Activated CD8-positive, alpha-beta memory T cell treated with anti-CD3 and anti-CD28 coated beads, Interleukin-2, amount 50 U/mL, for 1 hour (primary cell): Measurements from ENCODE around the gene DPH7.
A peak's percentile ranks its signal among the peaks of the same experiment; 100 is the strongest.
"Not testable (repeated sequence)": the region's sequence is repeated elsewhere in the genome, so short reads cannot be mapped to it uniquely, and the experiment has no call there.

ENCODE experiments used
- DNase-seq: peaks from one replicate; pipeline ENCODE4 v3.0.0-alpha.2; 2020; ENCODE audit errors: extremely low read depth

DPH7 gene

DNA sequence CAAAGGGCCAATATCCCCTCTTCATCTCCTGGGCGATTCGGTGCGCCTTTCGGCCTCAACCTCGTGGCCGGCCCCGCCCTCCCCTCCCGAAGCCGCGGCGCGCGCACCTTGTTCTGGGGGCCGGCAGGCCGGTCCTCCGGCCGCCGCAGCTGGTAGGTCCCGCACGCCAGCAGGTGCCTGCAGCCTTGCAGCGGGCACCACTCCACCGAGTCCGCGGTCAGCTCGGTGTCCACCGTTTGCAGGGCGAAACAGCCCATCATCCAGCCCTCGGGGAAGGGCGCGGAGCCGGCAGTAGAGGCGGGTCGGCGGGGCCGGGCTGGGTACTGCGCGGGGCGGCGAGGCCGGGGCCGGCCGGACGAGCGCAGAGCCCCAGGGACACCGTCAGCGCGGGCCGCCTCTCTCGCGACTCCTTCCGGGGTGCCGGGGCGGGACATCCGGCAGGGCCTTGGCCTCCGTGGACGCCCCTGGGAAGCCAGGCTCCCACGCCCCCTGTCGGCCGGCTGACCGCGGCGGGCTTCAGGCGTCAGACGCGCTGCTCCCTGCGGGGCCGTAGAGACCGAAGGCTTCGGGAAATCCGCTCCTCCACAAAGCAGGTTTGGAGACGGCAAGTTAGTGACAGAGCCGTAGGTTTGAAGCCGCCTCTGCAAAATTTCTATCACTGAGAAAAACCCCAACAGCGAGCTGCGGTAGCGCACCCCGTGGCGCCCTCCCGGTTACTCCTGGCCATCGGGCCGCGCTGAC lies at the start of gene DPH7:
DPH7 (minus strand) TSS at position 408 of the 741 bp plus-strand sequence; CDS start at position 260, 148 bp downstream.
- DNase-seq, result peak; percentile 71

DNA sequence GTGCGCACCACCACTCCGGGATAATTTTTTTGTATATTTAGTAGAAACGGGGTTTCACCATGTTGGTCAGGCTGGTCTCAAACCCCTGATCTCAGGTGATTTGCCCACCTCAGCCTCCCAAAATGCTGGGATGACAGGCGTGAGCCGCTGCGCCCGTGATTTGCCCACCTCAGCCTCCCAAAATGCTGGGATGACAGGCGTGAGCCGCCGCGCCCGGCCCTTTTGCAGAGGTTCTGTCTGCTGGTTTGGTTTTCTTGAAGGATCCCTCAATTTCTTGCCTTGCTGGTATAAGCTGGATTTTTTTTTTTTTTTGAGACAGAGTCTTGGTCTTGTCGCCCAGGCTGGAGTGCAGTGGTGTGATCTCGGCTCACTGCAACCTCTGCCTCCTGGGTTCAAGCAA lies 48.7 kb upstream of the DPH7 start:
- not testable (repeated sequence) for DNase-seq

DNA sequence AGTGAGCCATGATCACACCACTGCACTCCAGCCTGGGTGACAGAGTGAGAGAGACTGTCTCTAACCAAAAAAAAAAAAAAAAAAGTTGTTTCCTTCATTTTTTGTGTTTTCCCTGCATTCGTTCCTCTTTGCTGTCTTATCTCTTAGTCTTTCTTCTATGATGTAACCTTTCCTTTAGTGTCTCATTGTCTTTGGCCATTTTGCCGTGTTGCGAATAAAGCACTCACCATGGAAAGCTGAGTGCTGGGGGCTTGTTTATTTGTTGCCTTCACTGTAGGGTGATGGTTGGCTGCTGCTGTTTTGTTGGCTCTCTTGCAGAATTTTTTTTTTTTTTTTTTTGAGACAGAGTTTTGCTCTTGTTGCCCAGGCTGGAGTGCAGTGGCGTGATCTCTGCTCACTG lies 47.7 kb upstream of the DPH7 start:
- no peak for DNase-seq

DNA sequence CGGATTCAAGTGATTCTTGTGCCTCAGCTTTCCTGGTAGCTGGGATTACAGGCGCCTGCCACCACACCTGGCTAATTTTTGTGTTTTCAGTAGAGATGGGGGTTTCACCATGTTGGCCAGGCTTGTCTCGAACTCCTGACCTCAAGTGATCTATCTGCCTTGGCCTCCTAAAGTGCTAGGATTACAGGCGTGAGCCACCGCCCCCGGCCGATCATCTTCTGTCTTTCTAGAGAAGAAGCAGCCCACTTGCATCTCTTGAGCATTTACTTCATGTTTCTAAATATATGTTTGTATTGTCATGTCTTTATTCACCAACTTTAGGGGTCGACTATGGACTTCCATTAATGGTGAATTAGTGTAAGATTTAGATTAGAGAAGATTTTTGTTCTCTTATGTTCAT lies 43.5 kb upstream of the DPH7 start:
- not testable (repeated sequence) for DNase-seq

DNA sequence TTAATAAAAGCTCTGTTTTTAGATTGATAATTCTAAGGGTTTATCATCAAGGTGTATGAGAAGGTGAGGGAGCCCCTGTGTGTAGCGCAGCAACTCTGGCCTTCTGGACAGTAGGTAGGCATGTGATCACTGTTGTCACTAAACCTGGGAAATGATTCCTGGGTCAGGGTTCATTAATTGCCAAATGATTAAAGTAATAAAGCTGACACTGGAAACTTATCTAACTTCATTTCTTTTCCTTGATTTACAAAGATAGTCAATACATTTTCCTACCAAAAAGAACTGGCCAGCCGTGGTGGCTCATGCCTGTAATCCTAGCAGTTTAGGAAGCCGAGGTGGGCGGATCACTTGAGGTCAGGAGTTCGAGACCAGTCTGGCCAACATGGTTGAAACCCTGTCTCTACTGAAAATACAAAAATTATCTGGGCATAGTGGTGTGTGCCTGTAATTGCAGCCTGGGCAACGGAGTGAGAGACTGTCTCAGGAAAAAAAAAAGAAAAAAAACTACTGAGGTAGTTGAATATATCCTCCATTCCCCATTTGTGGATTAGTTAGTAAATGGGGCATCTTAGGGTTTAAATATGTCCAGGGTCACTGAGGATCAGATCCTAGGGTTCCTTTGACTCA lies 42.5 kb upstream of the DPH7 start:
- DNase-seq, result no peak

DNA sequence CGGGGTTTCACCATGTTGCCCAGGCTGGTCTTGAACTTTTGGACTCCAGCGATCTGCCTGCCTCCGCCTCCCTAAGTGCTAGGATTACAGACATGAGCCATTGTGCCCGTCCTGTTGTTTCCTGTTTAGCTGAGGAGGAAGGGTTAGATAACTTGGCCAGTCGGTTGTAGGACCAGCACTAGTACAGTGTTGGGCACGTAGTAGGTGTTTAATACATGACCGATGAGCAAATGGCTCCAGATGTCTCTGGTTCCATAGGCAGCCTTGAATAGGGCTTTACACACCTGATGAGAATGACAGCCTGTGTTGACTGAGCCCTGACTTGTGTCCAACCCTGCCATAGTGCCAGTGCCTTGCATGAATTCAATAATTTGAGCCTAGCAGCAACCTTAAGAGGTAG lies 41.9 kb upstream of the DPH7 start:
- no peak for DNase-seq

DNA sequence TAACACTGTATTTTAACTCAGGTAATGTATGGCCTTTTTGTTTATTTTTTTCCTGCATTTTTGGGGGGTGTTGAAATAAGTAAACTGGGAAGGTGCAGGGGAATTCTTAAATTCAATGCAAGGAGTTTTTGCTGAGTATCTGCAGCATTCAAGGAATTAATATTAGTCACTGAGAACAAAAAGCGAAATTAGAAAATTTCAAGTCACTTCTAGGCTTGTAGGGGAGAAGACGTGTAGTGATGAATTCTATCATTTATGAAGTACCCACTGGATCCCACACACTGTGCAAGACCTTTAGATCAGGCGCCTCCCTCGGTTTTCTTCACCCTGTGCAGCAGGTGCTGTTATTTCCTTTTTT lies 41.3 kb upstream of the DPH7 start:
- DNase-seq, result no peak

DNA sequence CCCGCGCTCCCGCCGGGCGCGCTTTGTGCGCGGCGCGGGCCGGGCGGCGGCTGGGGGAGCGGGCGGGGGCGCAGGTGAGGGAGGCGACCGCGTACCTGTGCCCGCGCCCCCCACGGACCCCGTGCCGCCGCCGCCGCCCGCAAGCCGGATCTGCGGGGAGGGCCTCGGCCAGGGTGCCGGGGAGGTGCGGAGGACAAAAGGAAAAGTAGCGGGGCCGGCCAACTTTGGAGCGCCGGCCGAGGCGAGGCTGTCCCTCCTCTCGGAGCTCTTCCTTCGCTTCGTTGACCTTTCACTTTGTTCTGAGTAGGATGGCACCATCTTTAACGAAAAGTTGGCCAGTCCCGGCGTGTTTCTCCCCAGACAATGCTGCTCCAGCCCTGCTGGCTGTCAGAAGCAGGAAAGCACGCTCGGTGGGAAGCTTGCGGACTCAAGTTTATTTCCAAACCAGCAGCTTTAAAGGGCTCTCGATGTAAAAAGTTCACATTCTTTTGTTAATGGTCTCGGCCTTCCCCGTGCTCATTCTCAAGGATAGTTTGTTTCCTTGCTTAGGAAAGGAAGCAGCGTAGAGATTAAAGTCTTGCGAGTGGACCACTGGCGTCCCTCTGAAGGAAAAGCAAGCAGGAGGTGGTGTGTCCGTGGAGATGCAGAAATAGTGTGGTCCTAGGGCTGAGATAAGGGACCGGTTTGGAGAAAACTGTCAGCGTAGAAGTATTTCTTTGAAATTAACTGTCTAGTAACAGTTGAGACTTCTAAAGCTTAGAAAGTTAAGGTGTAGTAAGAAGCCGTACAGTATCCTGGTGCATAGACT lies 40.7 kb upstream of the DPH7 start:
- DNase-seq, result no peak

DNA sequence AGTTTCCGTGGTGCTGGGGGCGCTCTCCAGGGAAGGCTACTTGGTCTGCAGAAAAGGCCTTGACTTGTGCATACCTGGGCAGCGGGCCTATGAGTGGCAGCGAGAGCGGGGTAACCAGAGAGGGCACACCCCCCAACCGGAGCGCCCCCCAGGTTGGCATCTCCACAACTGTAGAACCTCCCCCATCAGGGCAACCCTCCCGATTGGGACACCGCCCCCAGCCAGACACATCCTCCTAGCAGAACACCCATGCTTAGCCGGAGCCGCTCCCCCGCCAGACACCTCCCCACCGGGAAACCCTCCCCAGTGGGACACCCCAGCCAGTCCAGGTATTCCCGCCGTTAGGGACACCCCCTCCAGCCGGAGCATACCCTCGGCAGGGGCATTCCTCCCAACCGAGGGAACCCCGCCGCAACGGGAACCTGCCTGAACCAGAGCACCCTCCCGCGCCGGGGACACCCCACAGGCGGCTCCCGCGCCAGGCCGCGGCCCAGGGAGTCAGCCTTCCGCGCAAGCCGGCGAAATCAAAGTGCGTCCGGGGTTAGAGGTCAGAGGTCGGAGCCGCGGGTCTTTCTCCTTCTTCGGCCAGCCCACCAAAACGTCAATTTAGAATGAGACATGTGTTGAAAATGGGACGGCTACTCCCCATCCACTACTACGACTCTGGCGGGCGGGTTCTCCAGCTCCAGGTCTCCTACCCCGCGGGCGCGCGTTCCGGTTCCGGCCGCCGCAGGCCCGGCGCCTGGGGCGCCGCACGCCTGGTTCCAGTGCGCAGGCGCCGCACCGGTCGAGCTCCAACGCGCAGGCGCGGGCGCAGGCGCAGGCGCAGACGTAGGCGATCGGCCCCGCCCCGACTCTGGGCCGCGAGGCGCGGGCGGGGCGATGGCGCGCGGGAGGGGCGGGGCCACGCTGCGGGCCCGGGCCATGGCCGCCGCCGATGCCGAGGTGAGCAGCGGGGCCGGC lies 39.7 kb upstream of the DPH7 start, which contains the start of gene EHMT1:
EHMT1 (plus strand) TSS at position 901 of the 963 bp plus-strand sequence; CDS start at position 925, 24 bp downstream.
- DNase-seq, result peak; percentile 39

DNA sequence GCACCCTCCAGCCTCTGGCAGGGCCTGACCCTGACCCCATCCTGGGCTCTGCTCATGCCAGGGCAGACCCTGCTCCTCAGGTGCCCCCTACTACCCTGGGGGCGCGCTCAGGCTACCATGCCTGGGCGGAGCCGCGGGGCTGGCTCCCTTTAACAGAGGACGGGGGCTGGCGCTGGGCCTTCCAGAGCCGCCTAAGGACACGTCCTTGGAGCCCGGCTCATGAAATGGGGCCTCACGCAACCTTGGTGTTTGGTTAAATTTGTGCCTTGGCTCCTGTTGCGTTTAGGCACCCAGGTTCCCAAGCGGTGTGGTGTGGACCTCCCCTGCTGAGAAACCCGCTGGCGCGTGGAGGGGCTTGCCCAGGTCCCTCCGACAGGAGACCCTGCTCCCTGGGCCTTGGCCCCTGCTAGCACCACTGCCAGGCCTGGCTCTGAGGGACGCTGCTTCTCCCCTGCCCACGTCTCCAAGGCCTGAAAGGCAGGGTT lies 36.7 kb upstream of the DPH7 start:
- no peak for DNase-seq

DNA sequence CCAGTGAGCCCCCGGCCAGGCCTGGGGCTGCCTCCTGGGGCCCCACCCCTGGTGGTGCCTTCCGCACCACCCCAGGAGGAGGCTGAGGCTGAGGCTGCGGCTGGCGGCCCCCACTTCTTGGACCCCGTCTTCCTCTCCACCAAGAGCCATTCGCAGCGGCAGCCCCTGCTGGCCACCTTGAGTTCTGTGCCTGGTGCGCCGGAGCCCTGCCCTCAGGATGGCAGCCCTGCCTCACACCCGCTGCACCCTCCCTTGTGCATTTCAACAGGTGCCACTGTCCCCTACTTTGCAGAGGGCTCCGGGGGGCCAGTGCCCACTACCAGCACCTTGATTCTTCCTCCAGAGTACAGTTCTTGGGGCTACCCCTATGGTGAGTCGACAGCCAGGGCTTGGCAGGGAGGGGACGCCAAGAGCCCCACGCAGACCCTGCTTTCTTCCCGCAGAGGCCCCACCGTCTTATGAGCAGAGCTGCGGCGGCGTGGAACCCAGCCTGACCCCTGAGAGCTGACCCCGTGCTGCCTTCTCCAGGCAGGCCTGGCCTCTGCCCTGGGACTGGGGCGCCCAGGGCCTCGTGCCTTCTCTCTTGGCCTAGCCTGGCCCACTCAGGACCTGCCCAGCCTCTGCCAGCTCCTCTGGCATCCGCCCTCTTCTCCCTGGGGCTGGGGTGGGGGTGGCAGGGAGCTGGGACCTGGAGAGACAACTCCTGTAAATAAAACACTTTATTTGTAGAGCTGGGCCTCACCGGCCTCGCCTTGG lies 36.1 kb upstream of the DPH7 start:
- no peak for DNase-seq

DNA sequence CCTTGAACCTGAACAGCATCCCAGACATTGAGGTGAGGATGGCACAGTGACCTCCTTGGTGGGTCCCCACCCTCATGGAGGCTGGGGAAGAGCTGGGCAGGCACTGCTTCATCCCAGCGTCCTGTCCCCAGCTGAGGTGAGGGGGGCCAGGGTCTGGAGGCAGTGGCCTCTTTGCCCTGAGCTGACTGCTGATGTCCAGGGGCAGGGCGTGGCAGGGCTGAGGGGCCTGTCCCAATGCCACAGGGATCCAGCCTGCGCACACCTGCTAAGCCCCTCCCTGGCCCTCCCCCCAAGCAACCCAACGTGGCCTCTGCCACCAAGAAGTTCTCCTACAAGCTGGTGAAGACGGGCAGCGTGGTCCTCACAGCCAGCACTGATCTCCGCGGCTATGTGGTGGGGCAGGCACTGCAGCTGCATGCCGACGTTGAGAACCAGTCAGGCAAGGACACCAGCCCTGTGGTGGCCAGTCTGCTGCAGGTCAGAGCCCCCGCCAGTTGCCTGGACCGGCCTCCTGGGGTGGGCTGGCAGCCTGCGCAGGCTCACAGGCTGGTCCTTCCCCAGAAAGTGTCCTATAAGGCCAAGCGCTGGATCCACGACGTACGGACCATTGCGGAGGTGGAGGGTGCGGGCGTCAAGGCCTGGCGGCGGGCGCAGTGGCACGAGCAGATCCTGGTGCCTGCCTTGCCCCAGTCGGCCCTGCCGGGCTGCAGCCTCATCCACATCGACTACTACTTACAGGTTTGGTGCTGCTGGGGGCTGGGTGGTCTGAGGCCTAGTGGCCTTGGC lies 35.2 kb upstream of the DPH7 start:
- DNase-seq, result no peak

DNA sequence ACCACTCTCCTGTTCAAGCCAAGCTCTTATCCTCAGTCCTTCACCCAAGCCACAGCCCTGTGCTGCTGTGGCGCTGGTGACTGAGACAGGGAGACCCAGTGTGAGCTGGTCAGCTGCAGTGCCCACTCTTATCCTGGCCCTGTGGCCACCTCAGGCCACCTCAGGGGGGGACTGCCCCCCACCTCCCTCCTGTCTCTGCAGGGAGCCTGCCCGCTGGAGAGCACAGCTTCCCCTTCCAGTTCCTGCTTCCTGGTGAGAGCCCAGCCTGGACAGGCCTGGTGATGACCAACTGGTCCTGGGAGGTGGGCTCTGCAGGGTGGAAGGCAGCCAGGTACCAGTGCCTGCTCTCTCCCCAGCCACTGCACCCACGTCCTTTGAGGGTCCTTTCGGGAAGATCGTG lies 34.5 kb upstream of the DPH7 start:
- DNase-seq, result no peak

DNA sequence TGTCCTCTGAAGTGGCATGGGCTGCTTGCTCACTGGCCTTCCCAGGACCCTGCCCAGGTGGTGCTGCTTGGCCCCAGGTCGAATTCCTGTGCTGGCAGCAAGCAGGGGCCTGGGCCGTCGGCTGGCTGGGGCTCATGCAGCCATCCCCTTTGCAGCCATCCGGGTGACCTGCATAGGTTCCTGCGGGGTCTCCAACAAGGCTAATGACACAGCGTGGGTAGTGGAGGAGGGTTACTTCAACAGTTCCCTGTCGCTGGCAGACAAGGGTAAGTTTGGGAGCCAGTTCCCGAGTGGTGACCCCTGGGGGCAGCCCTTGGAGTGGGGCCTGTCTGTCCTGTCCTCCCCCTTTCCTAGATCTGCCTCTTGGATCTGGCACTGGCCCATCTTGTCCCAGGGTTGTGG lies 34.0 kb upstream of the DPH7 start:
- no peak for DNase-seq

DNA sequence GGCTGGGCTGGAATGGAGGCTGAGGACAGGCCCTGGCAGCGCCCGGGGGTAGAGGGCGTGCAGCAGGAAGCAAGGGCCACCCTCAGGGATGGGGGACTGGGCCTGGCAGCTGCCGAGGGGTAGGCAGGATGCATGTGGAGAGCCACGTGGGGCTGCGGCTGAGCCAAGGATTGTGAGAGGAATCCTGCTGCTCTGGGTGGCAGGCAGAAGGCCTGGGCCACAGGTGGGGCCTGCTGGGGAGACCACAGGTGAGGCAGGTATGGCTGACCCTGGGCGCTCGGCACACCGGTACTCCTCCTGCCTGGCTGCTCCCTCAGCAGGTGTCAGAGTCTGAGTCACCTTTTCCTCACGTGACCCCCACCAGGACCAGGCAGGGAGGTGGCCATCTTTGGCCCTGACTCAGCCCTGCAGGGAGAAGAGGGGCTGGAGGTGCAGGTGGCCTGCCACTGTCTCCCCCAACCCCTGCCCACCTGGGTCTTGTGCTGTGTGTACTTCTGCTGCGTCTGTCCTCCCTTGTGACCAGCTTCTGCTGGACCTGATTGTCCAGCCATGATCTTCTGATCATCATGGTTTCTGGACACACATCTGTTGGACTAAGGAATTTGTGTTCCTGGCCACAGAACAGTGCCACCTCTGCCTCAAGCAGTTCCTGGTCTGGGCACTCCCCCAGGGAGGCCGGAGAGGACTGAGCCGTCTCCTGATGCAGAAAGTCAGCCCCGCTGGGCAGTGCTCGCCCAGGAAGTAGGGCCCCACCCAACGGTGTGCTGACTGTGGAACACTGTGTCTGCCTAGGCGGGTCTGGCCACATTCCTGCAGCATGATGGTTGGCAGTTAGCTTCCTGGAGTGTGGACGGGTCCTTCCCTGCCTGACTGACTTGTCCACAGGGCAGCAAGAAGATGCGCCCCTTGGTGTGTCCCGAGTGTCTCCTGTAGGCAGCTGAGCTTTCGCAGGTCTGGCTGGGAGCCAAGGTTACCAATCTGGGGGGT lies 33.2 kb upstream of the DPH7 start:
- DNase-seq, result no peak

DNA sequence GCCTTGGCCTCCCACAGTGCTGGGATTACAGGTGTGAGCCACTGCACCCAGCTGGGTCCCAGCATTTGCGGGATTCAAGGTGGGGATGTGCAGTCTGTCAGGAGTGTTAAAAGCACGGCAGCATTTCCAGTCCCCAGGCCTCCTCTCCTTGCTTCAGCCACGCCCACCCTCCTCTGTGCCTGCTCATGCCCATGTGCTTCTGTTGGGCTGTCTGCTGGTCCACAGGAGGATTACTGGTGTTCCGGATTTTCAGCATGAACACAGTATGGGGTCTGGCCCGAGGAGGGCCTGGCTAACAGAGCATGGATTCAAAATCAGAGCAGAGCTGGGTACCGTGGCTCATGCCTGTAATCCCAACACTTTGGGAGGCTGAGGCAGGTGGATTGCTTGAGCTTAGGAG lies 32.2 kb upstream of the DPH7 start:
- DNase-seq, result no peak

DNA sequence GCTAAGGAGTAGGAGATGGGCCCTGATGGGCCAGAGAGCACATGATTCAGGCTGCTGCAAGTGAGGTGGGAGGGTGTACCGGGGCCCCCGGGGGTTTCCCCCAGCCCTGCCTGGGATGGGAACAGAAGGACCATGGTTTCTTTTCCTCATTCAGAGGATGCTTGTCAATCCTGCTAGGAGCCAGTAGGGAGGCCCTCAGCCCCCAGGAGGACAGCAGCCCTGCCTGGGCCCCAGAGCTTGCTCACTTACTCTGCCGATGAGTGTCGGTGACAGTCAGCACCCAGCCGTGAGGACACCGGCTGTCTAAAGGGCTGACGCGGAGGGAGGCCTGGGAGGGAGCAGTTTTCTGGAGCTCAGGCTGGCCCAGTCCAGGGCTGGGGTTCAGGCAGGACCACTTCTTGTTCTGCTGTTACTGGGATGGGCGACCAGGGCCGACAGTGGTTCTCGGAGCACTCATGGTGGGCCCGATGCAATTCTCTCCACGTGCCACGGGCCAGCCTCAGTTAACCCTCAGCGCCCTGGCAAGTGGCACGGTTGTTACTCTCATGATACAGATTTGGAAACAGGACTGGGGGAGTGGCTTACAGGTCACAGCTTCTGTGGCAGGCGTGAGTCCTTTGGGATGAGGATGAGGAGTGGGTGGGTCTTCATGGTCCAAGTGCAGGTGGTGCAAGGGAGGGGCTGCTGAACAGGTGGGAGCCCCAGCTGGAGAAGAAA lies 28.6 kb upstream of the DPH7 start:
- no peak for DNase-seq

DNA sequence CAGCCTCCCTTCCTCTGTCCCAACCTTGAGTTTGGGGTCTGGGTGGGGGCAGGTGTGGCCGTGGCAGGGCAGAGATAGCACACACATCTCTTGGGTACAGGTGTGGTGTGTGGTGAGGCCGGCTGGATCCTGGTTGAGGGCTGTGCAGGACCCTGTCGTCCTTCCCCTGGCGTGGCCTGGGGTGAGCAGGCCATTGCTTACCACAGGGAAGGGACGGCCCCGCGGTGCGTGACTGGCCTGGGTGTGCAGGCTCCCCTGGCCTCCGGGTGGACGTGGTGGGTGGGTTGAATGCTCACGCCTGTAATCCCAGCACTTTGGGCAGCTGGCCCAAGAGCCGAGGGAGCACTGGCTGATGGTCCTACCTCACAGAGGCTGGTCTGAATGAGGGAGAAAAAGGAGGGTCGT lies 28.0 kb upstream of the DPH7 start:
- no peak for DNase-seq
